Dendritic cell treated with granulocyte-macrophage colony-stimulating factor and Interleukin-4, amounts not matched to agents 40 ng/mL and 50 ng/mL, for 4 days (primary cell): ENCODE results near the gene WDR90.
A peak's percentile ranks its signal among the peaks of the same experiment; 100 is the strongest.
"Not testable (repeated sequence)": the region's sequence is repeated elsewhere in the genome, so short reads cannot be mapped to it uniquely, and the experiment has no call there.

Experiments
- H3K27ac Mint-ChIP-seq: one replicate; pipeline ENCODE4 v1.8.0; 2022; ENCODE audit warnings: mild to moderate bottlenecking, mixed read lengths
- H3K27me3 Mint-ChIP-seq: one replicate; pipeline ENCODE4 v1.8.0; 2022; ENCODE audit warnings: mild to moderate bottlenecking, mixed read lengths
- H3K36me3 Mint-ChIP-seq: one replicate; pipeline ENCODE4 v1.8.0; 2022; ENCODE audit warnings: low read depth, mixed read lengths
- H3K4me1 Mint-ChIP-seq: one replicate; pipeline ENCODE4 v1.8.0; 2022; ENCODE audit warnings: low read depth, mixed read lengths
- H3K4me3 Mint-ChIP-seq: one replicate; pipeline ENCODE4 v1.8.0; 2022; ENCODE audit warnings: mild to moderate bottlenecking, moderate library complexity, mixed read lengths
- H3K9me3 Mint-ChIP-seq: one replicate; pipeline ENCODE4 v1.8.0; 2022; ENCODE audit warnings: mixed read lengths
- intact Hi-C: fragments of 100-400 bp; cut with micrococcal nuclease; formaldehyde crosslinking; loops from one replicate; pipeline ENCODE4 v1.15.0; 2022

WDR90 gene

DNA sequence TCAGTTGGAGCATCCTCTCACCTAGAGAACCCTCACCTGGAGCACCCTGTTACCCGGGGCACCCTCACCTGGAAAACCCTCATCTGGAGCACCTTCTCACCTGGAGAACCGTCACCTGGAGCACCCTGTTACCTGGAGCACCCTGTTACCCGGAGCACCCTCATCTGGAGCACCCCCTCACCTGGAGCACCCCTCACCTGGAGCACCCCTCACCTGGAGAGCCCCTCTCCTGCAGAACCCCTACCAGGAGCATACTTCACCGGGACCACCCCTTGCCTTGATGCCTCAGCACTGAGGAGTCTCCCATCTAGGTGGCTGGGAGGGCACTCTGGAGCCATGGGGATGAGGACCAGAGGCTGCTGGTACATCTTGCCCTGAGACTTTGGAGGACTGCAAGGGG lies 59.8 kb downstream of the WDR90 start:
- H3K4me3 Mint-ChIP-seq = no peak overlapping the region
- no peak overlapping the region for H3K27ac Mint-ChIP-seq
- no peaks in the 10 kb centered on the region for H3K9me3 Mint-ChIP-seq
- intact Hi-C loops = loop anchor here (10.0 kb wide), 1 partner anchor 476 kb away; no protein-coding TSS in a partner anchor
- H3K27me3 Mint-ChIP-seq = peaks cover 83% of the 10 kb centered on the region
- peaks cover 6% of the 10 kb centered on the region for H3K4me1 Mint-ChIP-seq
- H3K36me3 Mint-ChIP-seq = no peaks in the 10 kb centered on the region

DNA sequence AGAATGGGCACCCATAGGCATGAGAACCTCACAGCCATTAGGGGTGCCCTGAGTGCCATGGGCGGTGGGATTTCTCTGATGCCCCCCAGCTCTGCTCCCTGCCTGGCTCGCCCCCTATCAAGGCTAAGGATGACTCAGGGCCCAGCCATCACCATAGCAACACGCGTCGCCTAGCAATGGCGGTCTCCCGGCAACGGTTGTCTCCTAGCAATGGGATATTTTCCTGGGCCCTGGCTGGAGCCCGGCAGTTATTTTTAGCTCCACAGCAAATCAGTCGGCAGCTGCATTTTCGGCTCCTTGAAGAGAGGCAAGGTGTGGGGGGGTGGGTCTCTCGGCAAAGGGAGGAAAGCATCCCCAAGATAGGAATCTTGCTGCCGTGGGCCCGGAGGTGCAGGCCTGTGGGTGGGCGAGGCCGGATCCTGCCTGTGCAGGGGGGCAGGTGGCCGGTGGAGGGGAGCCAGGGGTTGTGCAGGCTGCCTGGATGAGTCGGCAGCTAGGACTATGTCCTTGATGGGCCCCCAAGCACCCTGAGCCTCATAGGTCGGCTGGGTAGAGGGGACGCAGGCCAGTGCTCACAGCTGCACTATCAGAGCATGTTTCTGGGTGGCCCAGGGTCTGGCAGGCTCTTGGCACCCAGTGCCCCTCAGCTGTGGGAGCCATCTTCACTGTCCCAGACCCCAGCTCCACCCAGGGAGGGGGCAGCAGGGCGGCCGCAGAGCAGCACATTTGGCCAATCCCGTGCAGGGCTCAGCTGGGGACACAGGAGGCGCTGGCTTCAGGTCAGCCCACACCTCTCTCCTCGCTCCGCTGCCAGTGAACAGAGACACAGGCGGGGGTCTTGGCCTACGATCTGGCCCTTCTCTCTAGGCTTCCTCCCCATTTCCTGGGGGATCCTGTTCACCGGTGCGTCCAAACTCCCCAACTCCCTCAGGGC lies 60.7 kb downstream of the WDR90 start:
- intact Hi-C loops = loop anchor here (10.0 kb wide), 1 partner anchor 475 kb away; no protein-coding TSS in a partner anchor

DNA sequence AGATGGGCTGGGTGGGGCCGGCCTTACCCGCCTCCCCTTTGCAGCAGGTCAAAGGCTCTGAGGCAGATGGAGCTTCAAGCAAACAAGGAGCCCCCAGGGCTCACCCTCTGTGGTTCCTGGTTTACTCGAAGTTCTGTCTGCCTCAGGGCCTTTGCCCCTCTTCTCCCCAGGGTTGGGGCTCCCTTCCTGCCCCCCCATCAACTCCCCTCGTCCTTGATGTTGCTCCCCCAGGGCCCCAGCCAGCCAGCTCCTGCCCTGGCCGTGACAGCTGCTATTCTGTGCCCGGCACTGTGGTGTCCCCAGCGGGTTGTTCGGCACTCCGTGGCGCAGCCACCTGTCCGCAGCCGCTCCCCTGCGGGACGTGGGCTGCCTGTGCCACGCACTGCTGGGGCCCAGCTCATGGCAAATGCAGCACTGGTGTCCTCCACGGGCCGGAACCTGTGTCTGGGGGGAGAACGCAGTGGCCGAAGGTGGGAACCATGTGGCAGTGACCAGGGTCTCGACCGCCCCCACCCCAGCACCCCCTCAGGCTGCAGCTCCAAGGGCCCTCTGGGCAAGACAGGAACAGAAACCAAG lies 61.4 kb downstream of the WDR90 start:
- no peak overlapping the region for H3K27ac Mint-ChIP-seq
- H3K36me3 Mint-ChIP-seq = no peaks in the 10 kb centered on the region
- no peaks in the 10 kb centered on the region for H3K9me3 Mint-ChIP-seq
- peaks cover 80% of the 10 kb centered on the region for H3K27me3 Mint-ChIP-seq
- intact Hi-C loops = loop anchor here (1.0 kb wide), 2 partner anchors 30 to 75 kb away; partner anchors contain the start of gene CIAO3
- H3K4me1 Mint-ChIP-seq = peaks cover 14% of the 10 kb centered on the region
- H3K4me3 Mint-ChIP-seq = no peak overlapping the region

More for the DNA sequence above, 60.7 kb downstream of the WDR90 start:
- Mint-ChIP-seq H3K36me3 (no peaks in the 10 kb centered on the region), H3K9me3 (no peaks in the 10 kb centered on the region), H3K27me3 (peaks cover 82% of the 10 kb centered on the region), H3K4me3 (no peak overlapping the region), H3K27ac (no peak overlapping the region), H3K4me1 (peaks cover 14% of the 10 kb centered on the region)

DNA sequence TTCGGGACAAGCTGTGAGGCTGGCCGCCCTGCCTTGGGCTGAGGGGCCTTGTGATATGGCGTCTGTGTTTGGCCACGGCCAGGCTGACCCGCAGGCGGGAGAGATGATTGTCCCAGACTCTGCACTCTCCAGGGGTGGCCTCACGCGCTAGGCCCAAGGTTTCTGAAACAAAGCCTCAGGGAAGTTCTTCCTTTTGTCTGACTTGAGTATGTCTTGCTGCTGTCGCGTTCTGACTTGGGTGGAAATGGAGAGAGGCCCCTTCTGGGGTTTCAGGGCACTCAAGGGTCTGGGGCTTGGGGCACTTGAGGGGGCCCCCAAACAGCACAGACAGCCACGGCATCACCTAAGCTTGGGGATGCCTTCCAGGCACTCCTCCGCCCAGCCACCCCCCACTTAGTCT lies 61.9 kb downstream of the WDR90 start:
- intact Hi-C loops = loop anchor here (1.0 kb wide), 2 partner anchors 29 to 74 kb away; partner anchors contain the start of gene CIAO3
- no peak overlapping the region for H3K27ac Mint-ChIP-seq
- H3K9me3 Mint-ChIP-seq = no peaks in the 10 kb centered on the region
- H3K36me3 Mint-ChIP-seq = no peaks in the 10 kb centered on the region
- peaks cover 82% of the 10 kb centered on the region for H3K27me3 Mint-ChIP-seq
- H3K4me3 Mint-ChIP-seq = no peak overlapping the region
- peaks cover 19% of the 10 kb centered on the region for H3K4me1 Mint-ChIP-seq

DNA sequence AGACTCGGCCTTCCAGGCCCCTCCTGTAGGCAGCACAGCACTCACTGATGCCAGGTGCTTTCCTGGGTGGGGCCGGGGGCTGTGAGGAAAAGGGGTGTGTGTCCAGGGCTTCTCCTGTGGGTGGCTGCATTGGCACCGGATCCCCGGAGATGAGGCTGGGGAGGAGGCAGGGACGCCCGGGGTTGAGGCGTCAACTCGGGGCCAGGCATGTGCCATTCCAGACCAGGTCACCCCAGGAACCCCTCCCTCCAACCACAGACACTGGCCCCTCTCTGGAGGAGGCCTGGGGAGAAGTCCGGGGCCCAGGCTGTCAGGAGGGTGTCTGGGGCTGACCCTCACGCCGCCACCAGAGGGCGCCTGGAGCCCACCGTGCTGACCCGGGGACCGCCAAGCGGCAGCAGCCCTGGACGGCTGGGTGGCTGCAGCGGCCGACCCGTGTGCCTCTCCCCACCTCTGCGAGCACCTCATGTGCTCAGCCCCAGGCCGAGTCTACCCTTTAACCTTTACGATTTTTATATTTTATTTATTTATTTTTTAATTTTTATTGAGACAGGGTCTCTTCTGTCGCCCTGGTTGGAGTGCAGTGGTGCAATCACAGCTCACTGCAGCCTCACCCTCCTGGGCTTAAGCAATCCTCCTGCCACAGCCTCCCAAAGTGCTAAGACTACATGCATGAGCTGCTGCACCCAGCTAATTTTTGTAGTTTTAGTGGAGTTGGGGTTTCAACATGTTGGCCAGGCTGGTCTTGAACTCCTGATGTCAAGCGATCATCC lies 62.6 kb downstream of the WDR90 start:
- Mint-ChIP-seq H3K9me3 (no peaks in the 10 kb centered on the region), H3K27ac (no peak overlapping the region), H3K4me1 (peaks cover 25% of the 10 kb centered on the region), H3K36me3 (no peaks in the 10 kb centered on the region), H3K4me3 (no peak overlapping the region), H3K27me3 (peaks cover 82% of the 10 kb centered on the region)
- intact Hi-C loops = loop anchor here (1.0 kb wide), 2 partner anchors 29 to 74 kb away; partner anchors contain the start of gene CIAO3

DNA sequence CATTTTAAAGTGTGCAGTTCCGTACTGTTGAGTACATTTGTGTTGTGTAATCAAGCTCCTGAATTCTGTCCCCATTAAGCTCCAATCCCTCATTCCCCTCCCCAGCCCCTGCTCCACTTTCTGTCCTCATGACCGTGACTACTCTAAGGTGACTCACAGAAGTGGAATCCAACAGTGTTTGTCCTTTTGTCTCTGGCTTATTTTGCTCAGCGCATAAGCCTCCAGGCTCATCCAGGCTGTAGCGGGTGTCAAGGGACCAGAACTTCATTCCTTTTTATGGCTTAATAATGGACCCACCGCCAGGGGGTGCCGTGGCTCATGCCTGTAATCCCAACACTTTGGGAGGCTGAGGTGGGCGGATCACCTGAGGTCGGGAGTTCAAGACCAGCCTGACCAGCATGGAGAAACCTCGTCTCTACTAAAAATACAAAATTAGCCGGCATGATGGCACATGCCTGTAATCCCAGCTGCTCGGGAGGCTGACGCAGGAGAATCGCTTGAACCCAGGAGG lies 63.6 kb downstream of the WDR90 start:
- intact Hi-C loops, H3K9me3 Mint-ChIP-seq, H3K36me3 Mint-ChIP-seq, H3K4me3 Mint-ChIP-seq, H3K27ac Mint-ChIP-seq: not testable (repeated sequence)
- peaks cover 25% of the 10 kb centered on the region for H3K4me1 Mint-ChIP-seq
- peaks cover 83% of the 10 kb centered on the region for H3K27me3 Mint-ChIP-seq

DNA sequence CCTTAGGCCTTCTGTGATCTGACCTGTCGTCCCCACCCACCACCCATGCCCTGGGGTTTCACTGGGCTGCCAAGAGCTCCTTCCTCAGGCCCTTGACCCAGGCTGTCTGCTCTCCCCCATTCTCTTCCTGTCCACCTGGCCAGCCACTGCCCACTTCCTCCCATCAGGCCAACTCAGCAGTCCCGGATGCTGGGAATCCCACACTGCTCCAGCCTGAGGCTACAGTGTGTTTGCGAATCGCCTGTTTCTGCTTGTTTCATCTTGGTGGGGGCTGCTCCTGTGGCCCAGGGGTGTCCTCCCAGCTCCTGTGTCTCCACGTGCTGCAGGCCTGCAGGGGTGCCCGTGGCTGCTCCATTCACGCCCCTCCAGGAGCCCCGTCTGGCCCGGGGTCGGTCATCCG lies 64.9 kb downstream of the WDR90 start:
- H3K36me3 Mint-ChIP-seq = no peaks in the 10 kb centered on the region
- peaks cover 83% of the 10 kb centered on the region for H3K27me3 Mint-ChIP-seq
- H3K27ac Mint-ChIP-seq = no peak overlapping the region
- H3K9me3 Mint-ChIP-seq = no peaks in the 10 kb centered on the region
- H3K4me1 Mint-ChIP-seq = peaks cover 28% of the 10 kb centered on the region
- intact Hi-C loops = no loop called here
- no peak overlapping the region for H3K4me3 Mint-ChIP-seq

DNA sequence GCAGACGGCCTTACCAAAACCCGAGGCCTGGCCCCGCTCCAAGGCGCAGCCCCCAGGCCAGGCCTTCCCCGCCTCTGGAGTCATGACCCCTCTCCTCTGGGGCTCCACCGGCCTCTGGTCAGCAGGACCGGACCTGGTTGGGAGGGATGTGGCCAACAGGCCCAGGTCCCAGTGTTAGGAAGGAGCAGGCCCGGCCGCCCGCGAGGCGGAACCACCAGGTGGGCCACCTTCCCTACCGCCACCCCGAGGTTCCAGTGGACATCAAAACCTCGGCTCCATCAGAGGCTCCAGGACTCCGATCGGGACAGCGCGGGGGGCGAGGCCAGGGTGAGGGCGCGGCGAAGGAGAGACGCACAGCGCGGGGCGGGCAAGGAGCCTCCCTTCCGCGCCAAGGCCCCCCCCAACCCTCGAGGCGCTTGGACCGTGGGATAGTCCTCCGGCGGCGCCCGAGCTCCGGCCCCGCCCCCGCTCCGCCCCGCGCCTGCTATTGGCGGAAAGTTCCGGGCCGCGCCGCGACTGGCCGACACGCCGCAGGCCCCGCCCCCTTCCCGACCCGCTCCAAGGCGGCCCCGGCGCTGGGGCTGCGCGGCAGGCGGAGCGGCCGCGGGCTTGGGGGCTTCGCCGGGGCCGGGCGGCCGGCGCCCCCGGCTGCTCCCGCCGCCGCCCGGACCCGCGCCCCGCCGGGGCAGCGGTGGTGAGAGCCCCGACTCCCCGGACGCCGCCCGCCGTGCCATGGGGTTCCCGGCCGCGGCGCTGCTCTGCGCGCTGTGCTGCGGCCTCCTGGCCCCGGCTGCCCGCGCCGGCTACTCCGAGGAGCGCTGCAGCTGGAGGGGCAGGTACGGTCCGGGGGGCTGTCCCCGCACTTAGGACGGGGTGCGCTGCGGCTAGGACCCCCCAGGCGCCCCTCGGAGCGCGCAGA lies 65.7 kb downstream of the WDR90 start, which contains the start of gene METRN:
Gene METRN, plus strand, starts transcription at position 561 of the 919 bp plus-strand sequence. Its CDS starts 172 bp downstream, at position 733.
- peaks cover 34% of the 10 kb centered on the region for H3K4me1 Mint-ChIP-seq
- no peak within 1 kb of the TSS for H3K27ac Mint-ChIP-seq
- intact Hi-C loops = no loop called here
- peaks cover 82% of the 10 kb centered on the region for H3K27me3 Mint-ChIP-seq
- H3K9me3 Mint-ChIP-seq = no peaks in the 10 kb centered on the region
- no peaks in the 10 kb centered on the region for H3K36me3 Mint-ChIP-seq
- H3K4me3 Mint-ChIP-seq = peak within 1 kb of the TSS; percentile 65

DNA sequence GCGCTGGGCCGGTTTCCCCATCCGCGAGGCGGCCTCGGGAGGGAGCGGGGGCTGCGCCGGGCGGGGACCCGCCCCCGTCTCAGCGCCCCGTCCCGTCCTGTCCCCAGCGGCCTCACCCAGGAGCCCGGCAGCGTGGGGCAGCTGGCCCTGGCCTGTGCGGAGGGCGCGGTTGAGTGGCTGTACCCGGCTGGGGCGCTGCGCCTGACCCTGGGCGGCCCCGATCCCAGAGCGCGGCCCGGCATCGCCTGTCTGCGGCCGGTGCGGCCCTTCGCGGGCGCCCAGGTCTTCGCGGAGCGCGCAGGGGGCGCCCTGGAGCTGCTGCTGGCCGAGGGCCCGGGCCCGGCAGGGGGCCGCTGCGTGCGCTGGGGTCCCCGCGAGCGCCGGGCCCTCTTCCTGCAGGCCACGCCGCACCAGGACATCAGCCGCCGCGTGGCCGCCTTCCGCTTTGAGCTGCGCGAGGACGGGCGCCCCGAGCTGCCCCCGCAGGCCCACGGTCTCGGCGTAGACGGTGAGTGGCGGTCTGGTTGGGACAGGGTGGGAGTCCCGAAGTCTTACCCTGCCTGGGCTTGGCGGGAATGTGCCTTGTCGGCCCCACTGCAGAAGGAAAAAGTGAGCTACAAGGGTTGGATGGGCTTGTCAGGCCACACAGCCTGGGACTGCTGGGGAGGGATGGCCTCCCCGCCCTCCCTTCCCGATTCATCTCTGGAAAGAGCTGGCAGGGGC lies 66.5 kb downstream of the WDR90 start:
- Mint-ChIP-seq H3K4me1 (peaks cover 43% of the 10 kb centered on the region), H3K27me3 (peaks cover 75% of the 10 kb centered on the region), H3K27ac (no peak overlapping the region), H3K36me3 (no peaks in the 10 kb centered on the region), H3K4me3 (peak overlapping the region; percentile 65), H3K9me3 (no peaks in the 10 kb centered on the region)
- intact Hi-C loops = no loop called here

DNA sequence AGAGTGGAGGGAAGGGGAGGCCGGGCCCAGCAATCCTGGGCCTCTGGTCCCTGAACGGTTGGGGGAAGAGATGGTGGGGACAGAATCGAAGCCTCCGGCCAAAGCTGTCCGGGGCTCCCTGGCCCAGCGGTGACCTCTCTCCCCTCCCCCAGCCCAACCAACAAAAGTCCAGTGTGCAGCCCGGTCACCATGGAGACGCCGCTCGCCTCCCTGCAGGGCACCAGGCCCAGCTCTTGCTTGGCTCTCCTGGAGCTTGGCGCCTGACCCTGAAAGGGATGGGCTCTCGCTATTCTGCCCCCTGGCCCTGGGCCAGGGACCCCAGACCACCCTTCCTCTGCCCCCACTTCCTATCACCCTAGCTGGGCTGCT lies 67.0 kb downstream of the WDR90 start:
- Mint-ChIP-seq H3K4me3 (peak overlapping the region; percentile 65), H3K9me3 (no peaks in the 10 kb centered on the region), H3K27me3 (peaks cover 70% of the 10 kb centered on the region), H3K36me3 (no peaks in the 10 kb centered on the region), H3K27ac (no peak overlapping the region), H3K4me1 (peaks cover 43% of the 10 kb centered on the region)
- intact Hi-C loops = no loop called here

DNA sequence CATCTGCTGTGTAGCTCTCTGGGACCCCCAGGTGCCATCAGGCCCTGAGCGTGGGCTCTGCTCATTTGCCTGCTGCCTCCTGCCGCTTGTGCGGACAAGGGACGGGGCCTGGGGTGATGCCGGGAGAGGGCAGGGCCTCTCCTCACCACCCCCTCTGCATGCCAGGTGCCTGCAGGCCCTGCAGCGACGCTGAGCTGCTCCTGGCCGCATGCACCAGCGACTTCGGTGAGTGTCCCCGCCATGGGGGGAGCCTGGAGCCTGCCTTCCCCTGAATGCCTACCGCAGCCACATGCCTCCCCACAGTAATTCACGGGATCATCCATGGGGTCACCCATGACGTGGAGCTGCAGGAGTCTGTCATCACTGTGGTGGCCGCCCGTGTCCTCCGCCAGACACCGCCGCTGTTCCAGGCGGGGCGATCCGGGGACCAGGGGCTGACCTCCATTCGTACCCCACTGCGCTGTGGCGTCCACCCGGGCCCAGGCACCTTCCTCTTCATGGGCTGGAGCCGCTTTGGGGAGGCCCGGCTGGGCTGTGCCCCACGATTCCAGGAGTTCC lies 67.7 kb downstream of the WDR90 start:
- H3K27ac Mint-ChIP-seq = no peak overlapping the region
- H3K27me3 Mint-ChIP-seq = peaks cover 64% of the 10 kb centered on the region
- H3K9me3 Mint-ChIP-seq = no peaks in the 10 kb centered on the region
- intact Hi-C loops = no loop called here
- no peak overlapping the region for H3K4me3 Mint-ChIP-seq
- peaks cover 45% of the 10 kb centered on the region for H3K4me1 Mint-ChIP-seq
- no peaks in the 10 kb centered on the region for H3K36me3 Mint-ChIP-seq
